GM06990 (cell line): ENCODE results near the gene TBC1D22A.

Experiments used
- DNase-seq: peaks from one replicate; pipeline ENCODE4 v3.0.0-alpha.2; 2011; ENCODE audit not compliant: insufficient read length; ENCODE audit errors: extremely low read depth
- H3K27me3 ChIP-seq: replicated peaks from 2 replicates; pipeline ENCODE4 v1.6.0; 2011; ENCODE audit warnings: low read length; ENCODE audit not compliant: control insufficient read depth, insufficient read depth
- H3K36me3 ChIP-seq: 2 replicates; pipeline ENCODE4 v1.5.1; 2011; ENCODE audit warnings: low read length; ENCODE audit not compliant: control insufficient read depth, insufficient read depth
- H3K4me3 ChIP-seq: replicated peaks from 2 replicates; pipeline ENCODE4 v1.5.1; 2011; ENCODE audit warnings: low read depth, mild to moderate bottlenecking, control low read depth, low read length
- TF ChIP-seq, protein P1 (sequence below): IDR thresholded peaks from 2 replicates; pipeline ENCODE4 v1.5.1; 2011; ENCODE audit warnings: low read length, control low read depth, mild to moderate bottlenecking, inconsistent platforms; ENCODE audit not compliant: insufficient read depth, poor library complexity, severe bottlenecking

TBC1D22A gene

DNA sequence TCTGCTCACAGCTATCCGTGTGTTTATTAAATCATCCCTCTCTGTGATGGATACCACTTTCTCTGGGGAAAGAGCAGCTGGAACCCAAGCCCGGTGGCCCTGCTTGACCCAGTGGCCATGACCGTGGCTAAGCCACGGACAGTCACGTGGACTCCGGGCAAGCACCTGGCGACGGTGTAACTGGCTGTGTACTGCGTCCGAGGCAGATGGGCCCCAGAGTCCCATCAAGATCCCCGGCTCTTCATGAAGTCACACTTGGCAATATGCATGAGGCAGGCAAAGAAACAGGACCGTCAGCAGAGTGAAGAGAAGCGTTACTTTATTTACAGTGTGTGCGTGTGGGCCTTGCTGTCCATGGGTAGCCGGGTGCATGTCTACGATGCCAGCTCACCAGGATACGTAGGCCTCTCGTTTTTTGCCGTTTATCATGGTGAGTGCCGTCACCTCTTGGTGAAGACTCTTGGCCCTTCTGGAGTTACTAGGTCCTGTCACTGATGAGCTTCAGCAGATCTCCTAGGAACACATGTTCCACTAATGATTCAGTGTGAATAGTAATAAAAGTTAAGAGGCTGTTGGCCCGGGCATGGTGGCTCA lies 366.3 kb downstream of the TBC1D22A start:
- no peak for DNase-seq
- H3K27me3 ChIP-seq, result no peaks in the 10 kb centered on the region
- H3K36me3 ChIP-seq, result peaks cover 3% of the 10 kb centered on the region
- no peak overlapping the region for H3K4me3 ChIP-seq
- TF ChIP-seq, protein P1, sequence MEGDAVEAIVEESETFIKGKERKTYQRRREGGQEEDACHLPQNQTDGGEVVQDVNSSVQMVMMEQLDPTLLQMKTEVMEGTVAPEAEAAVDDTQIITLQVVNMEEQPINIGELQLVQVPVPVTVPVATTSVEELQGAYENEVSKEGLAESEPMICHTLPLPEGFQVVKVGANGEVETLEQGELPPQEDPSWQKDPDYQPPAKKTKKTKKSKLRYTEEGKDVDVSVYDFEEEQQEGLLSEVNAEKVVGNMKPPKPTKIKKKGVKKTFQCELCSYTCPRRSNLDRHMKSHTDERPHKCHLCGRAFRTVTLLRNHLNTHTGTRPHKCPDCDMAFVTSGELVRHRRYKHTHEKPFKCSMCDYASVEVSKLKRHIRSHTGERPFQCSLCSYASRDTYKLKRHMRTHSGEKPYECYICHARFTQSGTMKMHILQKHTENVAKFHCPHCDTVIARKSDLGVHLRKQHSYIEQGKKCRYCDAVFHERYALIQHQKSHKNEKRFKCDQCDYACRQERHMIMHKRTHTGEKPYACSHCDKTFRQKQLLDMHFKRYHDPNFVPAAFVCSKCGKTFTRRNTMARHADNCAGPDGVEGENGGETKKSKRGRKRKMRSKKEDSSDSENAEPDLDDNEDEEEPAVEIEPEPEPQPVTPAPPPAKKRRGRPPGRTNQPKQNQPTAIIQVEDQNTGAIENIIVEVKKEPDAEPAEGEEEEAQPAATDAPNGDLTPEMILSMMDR, result no peak

DNA sequence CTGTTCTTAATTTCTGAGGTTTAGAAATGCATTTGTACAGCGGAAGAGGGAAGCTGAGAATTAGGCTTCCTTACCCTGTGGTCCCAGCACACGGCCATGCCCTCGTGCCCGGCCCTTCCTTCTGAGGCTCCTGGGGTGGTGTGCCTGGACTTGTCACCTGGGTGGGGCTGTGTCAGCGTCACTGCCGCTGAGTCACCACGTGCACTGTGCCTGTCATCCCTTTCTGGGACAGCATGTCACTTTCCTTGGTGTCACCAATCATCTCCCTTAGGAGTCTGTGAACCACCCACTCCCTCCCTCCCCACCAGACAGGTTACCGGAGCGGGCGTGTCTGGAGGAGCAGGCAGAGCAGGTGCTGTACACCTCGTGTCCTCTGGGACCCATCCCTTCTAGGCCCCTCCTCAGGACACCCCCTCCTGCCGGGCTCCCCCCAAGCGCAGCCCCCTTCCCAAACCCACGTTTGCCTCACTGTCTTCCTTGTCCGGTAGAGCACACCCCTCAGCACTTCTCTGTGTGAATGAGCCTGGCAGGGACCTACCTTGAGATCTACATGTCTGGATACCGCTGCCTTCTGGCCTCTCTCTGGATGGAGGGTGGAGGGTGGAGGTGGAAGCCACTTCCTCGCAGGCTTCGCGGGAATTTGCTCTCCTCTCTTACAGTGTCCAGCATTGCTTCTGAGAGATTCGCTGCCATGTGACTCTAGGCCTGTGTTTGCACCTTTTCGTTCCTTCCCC lies 367.6 kb downstream of the TBC1D22A start:
- DNase-seq, result no peak

DNA sequence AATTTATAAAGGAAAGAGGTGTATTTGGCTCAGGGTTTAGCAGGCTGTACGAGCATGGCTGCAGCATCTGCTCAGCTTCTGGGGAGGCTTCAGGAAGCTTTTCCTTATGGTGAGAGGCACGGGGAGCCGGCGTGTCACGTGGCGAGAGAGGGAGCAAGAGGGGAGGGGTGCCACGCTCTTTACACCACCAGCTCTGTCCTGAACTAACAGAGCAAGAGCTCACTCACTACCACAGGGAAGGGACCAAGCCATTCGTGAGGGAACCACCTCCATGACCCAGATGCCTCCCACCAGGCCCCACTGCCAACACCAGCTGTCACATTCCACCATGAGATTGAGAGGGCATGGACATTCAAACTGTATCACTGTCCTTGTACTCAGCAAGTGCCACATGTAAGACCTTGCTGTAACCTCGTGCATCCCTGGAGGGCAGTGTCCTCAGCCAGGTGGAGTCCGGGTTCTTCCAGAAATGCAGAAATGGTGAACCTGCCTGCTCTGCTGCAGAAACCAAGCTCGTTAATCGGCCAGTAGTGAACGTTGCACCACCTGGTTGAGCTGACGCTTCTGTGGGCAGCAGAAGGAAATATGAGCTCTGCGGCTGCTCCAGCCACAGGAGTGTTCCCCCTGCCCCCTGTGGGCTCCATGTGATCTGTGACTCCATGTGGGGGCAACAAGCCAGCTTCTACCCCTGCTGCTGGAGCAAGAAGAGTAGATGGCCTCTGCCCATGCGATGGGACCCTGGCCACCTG lies 368.6 kb downstream of the TBC1D22A start:
- H3K27me3 ChIP-seq, result no peaks in the 10 kb centered on the region
- TF ChIP-seq, protein P1, result no peak

More for the DNA sequence above, 367.6 kb downstream of the TBC1D22A start:
- TF ChIP-seq, protein P1, result no peak
- peaks cover 3% of the 10 kb centered on the region for H3K36me3 ChIP-seq
- no peak overlapping the region for H3K4me3 ChIP-seq
- H3K27me3 ChIP-seq, result no peaks in the 10 kb centered on the region

DNA sequence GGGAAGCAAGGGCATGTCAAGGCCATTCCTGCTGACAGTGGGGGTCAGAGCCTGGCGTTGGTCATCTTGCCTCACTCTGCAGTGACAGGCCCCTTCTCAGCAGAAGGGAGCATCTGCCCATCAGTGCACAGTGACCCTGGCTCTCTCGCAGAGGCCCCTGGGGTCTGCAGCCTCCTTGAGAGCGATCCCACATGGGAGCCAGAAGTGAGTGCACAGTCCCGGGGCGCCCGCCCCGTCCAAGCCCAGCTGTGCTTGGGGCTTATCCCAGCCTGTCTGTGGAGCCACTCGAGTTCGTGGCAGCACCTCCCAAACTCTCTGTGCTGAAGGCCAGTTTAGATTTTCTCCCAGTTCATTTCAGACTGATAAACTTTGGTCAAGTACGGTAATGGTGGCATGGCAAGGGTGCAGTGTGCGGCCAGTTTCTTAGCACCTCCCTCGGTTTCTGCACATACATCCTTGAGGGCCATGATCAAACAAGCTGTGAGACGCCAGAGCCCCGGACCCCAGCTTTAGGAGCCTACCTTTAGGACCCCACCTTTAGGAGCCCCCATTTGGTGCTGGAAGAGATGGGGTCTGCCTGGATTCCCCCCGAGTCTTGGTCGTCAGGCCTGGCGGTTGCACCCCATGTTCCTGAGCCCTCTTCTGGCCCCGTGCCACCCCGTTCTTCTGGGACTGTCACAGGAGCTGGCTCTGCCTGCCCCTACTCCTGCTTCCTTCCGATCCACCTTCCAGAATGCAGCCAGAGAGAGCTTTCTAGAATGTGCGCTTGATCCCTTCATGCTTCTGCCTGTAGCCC lies 369.4 kb downstream of the TBC1D22A start:
- Histone ChIP-seq H3K27me3 (no peaks in the 10 kb centered on the region), H3K4me3 (no peak overlapping the region), H3K36me3 (peaks cover 3% of the 10 kb centered on the region)
- TF ChIP-seq, protein P1, result no peak
- DNase-seq, result no peak

More for the DNA sequence above, 368.6 kb downstream of the TBC1D22A start:
- no peak overlapping the region for H3K4me3 ChIP-seq
- H3K36me3 ChIP-seq, result peaks cover 3% of the 10 kb centered on the region
- no peak for DNase-seq

DNA sequence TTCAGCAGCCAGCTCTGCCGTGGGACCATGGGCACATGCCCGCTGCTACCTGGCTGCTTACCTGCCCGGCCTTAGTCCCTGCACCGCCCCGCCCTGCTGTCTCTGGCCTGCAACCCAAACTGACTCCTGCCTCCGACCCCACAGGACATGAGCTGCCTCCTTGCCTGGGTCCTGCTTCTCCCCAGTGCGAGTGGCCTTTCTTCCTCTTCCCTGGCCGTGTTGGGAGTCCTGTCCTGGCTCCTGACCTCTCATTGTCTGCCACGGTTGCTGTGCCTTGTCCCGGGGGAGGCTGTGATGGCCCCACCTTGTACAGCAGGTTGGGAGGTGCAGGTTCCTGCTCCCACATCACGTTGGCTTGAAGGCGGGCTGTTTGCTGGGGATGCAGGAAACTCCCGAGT lies 370.0 kb downstream of the TBC1D22A start:
- H3K4me3 ChIP-seq, result no peak overlapping the region
- TF ChIP-seq, protein P1, result no peak
- H3K36me3 ChIP-seq, result peaks cover 3% of the 10 kb centered on the region
- H3K27me3 ChIP-seq, result no peaks in the 10 kb centered on the region
- DNase-seq, result no peak
